ENCODE measurements around the gene SLC29A1.
"Not testable (repeated sequence)": the region's sequence is repeated elsewhere in the genome, so short reads cannot be mapped to it uniquely, and the experiment has no call there.

The SLC29A1 gene

GRCh38 chr6:44183783-44184182 is 39.6 kb upstream of the SLC29A1 start:
- H2AFZ ChIP-seq (ENCODE audit: low read depth, low read length): no peak overlapping the region
- H3K9ac ChIP-seq (ENCODE audit: low read length): no peak overlapping the region
- H4K8ac ChIP-seq (ENCODE audit: low read length): no peak overlapping the region
- H4K91ac ChIP-seq (ENCODE audit: low read length): no peak overlapping the region
- whole genome bisulfite sequencing: 53% methylated on average over 6 of the region's 9 CpGs
- no peaks in the 10 kb centered on the region for H3K79me1 ChIP-seq (replicated peaks; ENCODE audit: low read length, poor library complexity, severe bottlenecking)
- no peak overlapping the region for H2BK120ac ChIP-seq (ENCODE audit: low read depth, low read length)
- H3K4me3 ChIP-seq (ENCODE audit: insufficient read depth in 1 of 2, low read depth in 1 of 2, low read length in 2 of 2): no peak overlapping the region
- no peak overlapping the region for H2BK15ac ChIP-seq (ENCODE audit: low read depth, poor library complexity, severe bottlenecking)
- no peak for DNase-seq
- H3K4me2 ChIP-seq (ENCODE audit: low read length, poor library complexity, severe bottlenecking): no peak overlapping the region
- H3K27ac ChIP-seq (ENCODE audit: low read length, poor library complexity, severe bottlenecking): no peak overlapping the region
- H3K18ac ChIP-seq (ENCODE audit: low read depth in 1 of 2, low read length in 2 of 2): no peak overlapping the region
- H3K4me1 ChIP-seq (ENCODE audit: control insufficient read depth, insufficient read depth, low read depth, low read length): peaks cover 4% of the 10 kb centered on the region
- H2BK12ac ChIP-seq (ENCODE audit: low read length in 2 of 2): no peak overlapping the region
- H3K9me3 ChIP-seq (ENCODE audit: control insufficient read depth, low read length): no peaks in the 10 kb centered on the region
- H2AK5ac ChIP-seq (ENCODE audit: low read length, severe bottlenecking): no peak overlapping the region
- H3K27me3 ChIP-seq (ENCODE audit: control insufficient read depth in 1 of 2, insufficient read depth in 1 of 2, low read length in 2 of 2): peaks cover 15 to 26% of the 10 kb centered on the region in 2 experiments
- no peak overlapping the region for H3K14ac ChIP-seq (ENCODE audit: low read length in 2 of 2)
- H2BK5ac ChIP-seq (ENCODE audit: low read depth, low read length, poor library complexity, severe bottlenecking): no peak overlapping the region
- H3K4ac ChIP-seq (ENCODE audit: low read depth in 1 of 2, low read length in 2 of 2): no peak overlapping the region
- H3K36me3 ChIP-seq (ENCODE audit: control insufficient read depth in 1 of 2, insufficient read depth in 2 of 2, low read depth in 1 of 2, low read length in 2 of 2): no peaks in the 10 kb centered on the region
- H3K23ac ChIP-seq (ENCODE audit: low read length in 2 of 2): no peak overlapping the region

DNA sequence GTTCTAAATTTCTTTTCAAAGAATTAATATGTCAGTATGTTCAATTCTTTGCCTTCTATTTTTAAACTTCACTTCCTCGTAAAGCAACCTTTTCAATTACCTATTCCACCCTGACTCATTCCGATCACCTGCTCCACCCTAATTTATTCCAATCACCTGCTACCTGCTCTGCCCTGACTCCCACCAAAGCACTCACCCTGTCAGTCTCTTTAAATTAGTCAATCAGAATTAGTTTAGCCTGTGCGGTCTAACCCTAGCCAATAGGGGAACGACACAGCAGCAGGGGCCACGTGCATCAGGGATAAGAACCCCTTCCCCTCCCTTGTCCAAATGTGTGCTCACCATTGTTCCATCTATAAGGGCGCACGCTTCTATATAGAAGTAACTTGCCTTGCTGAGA is 38.0 kb upstream of the SLC29A1 start:
- not testable (repeated sequence) for H3K36me3 ChIP-seq (ENCODE audit: control insufficient read depth in 1 of 2, insufficient read depth in 2 of 2, low read depth in 1 of 2, low read length in 2 of 2); H3K9ac ChIP-seq (ENCODE audit: low read length); H2BK5ac ChIP-seq (ENCODE audit: low read depth, low read length, poor library complexity, severe bottlenecking); H3K27ac ChIP-seq (ENCODE audit: low read length, poor library complexity, severe bottlenecking); H3K4me1 ChIP-seq (ENCODE audit: control insufficient read depth, insufficient read depth, low read depth, low read length); H2BK15ac ChIP-seq (ENCODE audit: low read depth, poor library complexity, severe bottlenecking); H3K23ac ChIP-seq (ENCODE audit: low read length in 2 of 2); H4K91ac ChIP-seq (ENCODE audit: low read length); H4K8ac ChIP-seq (ENCODE audit: low read length); H2AK5ac ChIP-seq (ENCODE audit: low read length, severe bottlenecking); H2BK120ac ChIP-seq (ENCODE audit: low read depth, low read length); H3K4me3 ChIP-seq (ENCODE audit: insufficient read depth in 1 of 2, low read depth in 1 of 2, low read length in 2 of 2); H3K4me2 ChIP-seq (ENCODE audit: low read length, poor library complexity, severe bottlenecking); H3K14ac ChIP-seq (ENCODE audit: low read length in 2 of 2); H3K79me1 ChIP-seq (replicated peaks; ENCODE audit: low read length, poor library complexity, severe bottlenecking); DNase-seq; H2AFZ ChIP-seq (ENCODE audit: low read depth, low read length); H3K9me3 ChIP-seq (ENCODE audit: control insufficient read depth, low read length); H3K18ac ChIP-seq (ENCODE audit: low read depth in 1 of 2, low read length in 2 of 2); H2BK12ac ChIP-seq (ENCODE audit: low read length in 2 of 2); H3K4ac ChIP-seq (ENCODE audit: low read depth in 1 of 2, low read length in 2 of 2)
- 90% methylated on average over 5 of the region's 7 CpGs for WGBS
- peaks cover 15 to 26% of the 10 kb centered on the region in 2 experiments for H3K27me3 ChIP-seq (ENCODE audit: control insufficient read depth in 1 of 2, insufficient read depth in 1 of 2, low read length in 2 of 2)

GRCh38 chr6:44185953-44186634 is 37.3 kb upstream of the SLC29A1 start:
- Histone ChIP-seq H3K9ac (ENCODE audit: low read length) (no peak overlapping the region), H3K27me3 (ENCODE audit: control insufficient read depth in 1 of 2, insufficient read depth in 1 of 2, low read length in 2 of 2) (peaks cover 15 to 26% of the 10 kb centered on the region in 2 experiments), H2AK5ac (ENCODE audit: low read length, severe bottlenecking) (no peak overlapping the region), H3K4me2 (ENCODE audit: low read length, poor library complexity, severe bottlenecking) (no peak overlapping the region), H3K27ac (ENCODE audit: low read length, poor library complexity, severe bottlenecking) (no peak overlapping the region), H3K4me3 (ENCODE audit: insufficient read depth in 1 of 2, low read depth in 1 of 2, low read length in 2 of 2) (no peak overlapping the region), H2AFZ (ENCODE audit: low read depth, low read length) (no peak overlapping the region), H3K9me3 (ENCODE audit: control insufficient read depth, low read length) (no peaks in the 10 kb centered on the region), H3K4me1 (ENCODE audit: control insufficient read depth, insufficient read depth, low read depth, low read length) (peaks cover 2% of the 10 kb centered on the region), H3K18ac (ENCODE audit: low read depth in 1 of 2, low read length in 2 of 2) (no peak overlapping the region), H3K14ac (ENCODE audit: low read length in 2 of 2) (peak overlapping the region in 1 of 2 experiments; percentile 51), H2BK5ac (ENCODE audit: low read depth, low read length, poor library complexity, severe bottlenecking) (no peak overlapping the region), H2BK120ac (ENCODE audit: low read depth, low read length) (no peak overlapping the region), H2BK15ac (ENCODE audit: low read depth, poor library complexity, severe bottlenecking) (no peak overlapping the region), H2BK12ac (ENCODE audit: low read length in 2 of 2) (no peak overlapping the region), H3K79me1 (replicated peaks; ENCODE audit: low read length, poor library complexity, severe bottlenecking) (no peaks in the 10 kb centered on the region), H4K91ac (ENCODE audit: low read length) (no peak overlapping the region), H3K36me3 (ENCODE audit: control insufficient read depth in 1 of 2, insufficient read depth in 2 of 2, low read depth in 1 of 2, low read length in 2 of 2) (no peaks in the 10 kb centered on the region), H3K23ac (ENCODE audit: low read length in 2 of 2) (no peak overlapping the region), H3K4ac (ENCODE audit: low read depth in 1 of 2, low read length in 2 of 2) (no peak overlapping the region), H4K8ac (ENCODE audit: low read length) (peak overlapping the region; percentile 52)
- 26% methylated on average over 9 of the region's 9 CpGs for WGBS
- no peak for DNase-seq

DNA sequence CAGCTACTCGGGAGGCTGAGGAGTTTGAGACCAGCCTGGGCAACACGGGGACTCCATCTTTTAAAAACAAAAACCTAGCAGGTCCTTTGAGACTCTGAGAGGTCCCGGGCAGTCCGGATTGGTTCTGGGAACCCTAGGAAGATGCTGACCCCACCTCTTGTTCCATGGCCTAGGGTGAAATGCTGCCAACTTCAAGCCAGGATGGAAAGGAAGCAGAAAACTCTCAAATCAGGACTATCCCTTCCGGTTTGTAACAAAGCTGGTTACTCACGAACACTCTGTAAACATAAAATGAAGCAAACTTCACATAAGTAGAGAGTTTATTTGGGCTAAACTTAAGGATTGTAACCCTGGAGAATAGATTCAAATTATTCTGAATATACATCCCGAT is 36.8 kb upstream of the SLC29A1 start:
- Histone ChIP-seq H4K8ac (ENCODE audit: low read length) (no peak overlapping the region), H2BK12ac (ENCODE audit: low read length in 2 of 2) (no peak overlapping the region), H3K4me2 (ENCODE audit: low read length, poor library complexity, severe bottlenecking) (no peak overlapping the region), H2BK120ac (ENCODE audit: low read depth, low read length) (no peak overlapping the region), H2AFZ (ENCODE audit: low read depth, low read length) (no peak overlapping the region), H3K27me3 (ENCODE audit: control insufficient read depth in 1 of 2, insufficient read depth in 1 of 2, low read length in 2 of 2) (peaks cover 15 to 26% of the 10 kb centered on the region in 2 experiments), H3K18ac (ENCODE audit: low read depth in 1 of 2, low read length in 2 of 2) (no peak overlapping the region), H3K9me3 (ENCODE audit: control insufficient read depth, low read length) (no peaks in the 10 kb centered on the region), H4K91ac (ENCODE audit: low read length) (no peak overlapping the region), H3K79me1 (replicated peaks; ENCODE audit: low read length, poor library complexity, severe bottlenecking) (no peaks in the 10 kb centered on the region), H3K27ac (ENCODE audit: low read length, poor library complexity, severe bottlenecking) (no peak overlapping the region), H3K4me3 (ENCODE audit: insufficient read depth in 1 of 2, low read depth in 1 of 2, low read length in 2 of 2) (no peak overlapping the region), H2AK5ac (ENCODE audit: low read length, severe bottlenecking) (no peak overlapping the region), H3K9ac (ENCODE audit: low read length) (no peak overlapping the region), H2BK5ac (ENCODE audit: low read depth, low read length, poor library complexity, severe bottlenecking) (no peak overlapping the region), H3K36me3 (ENCODE audit: control insufficient read depth in 1 of 2, insufficient read depth in 2 of 2, low read depth in 1 of 2, low read length in 2 of 2) (no peaks in the 10 kb centered on the region), H3K4ac (ENCODE audit: low read depth in 1 of 2, low read length in 2 of 2) (no peak overlapping the region), H2BK15ac (ENCODE audit: low read depth, poor library complexity, severe bottlenecking) (no peak overlapping the region), H3K23ac (ENCODE audit: low read length in 2 of 2) (no peak overlapping the region), H3K4me1 (ENCODE audit: control insufficient read depth, insufficient read depth, low read depth, low read length) (peaks cover 2% of the 10 kb centered on the region), H3K14ac (ENCODE audit: low read length in 2 of 2) (no peak overlapping the region)
- no peak for DNase-seq
- 88% methylated on average over 5 of the region's 7 CpGs for WGBS
